WTC11 (cell line): ENCODE data around the gene EXOC3L4.

ENCODE experiments used
- ATF2 ChIP-seq: sonication (generic); formaldehyde crosslinking; IDR thresholded peaks from 2 replicates; pipeline ENCODE4 v1.8.1; 2022; ENCODE audit warnings: low read depth, missing genetic modification reagents, borderline replicate concordance
- CTCF ChIP-seq: fragments of 200-600 bp; IDR thresholded peaks from 2 replicates; pipeline ENCODE4 v1.8.0; 2022; ENCODE audit warnings: antibody characterized with exemption
- E2F5 ChIP-seq: sonication (generic); formaldehyde crosslinking; IDR thresholded peaks from 2 replicates; pipeline ENCODE4 v1.8.1; 2022; ENCODE audit warnings: mild to moderate bottlenecking, moderate library complexity, missing genetic modification reagents
- ELF4 ChIP-seq: sonication (generic); formaldehyde crosslinking; IDR thresholded peaks from 2 replicates; pipeline ENCODE4 v1.8.1; 2022; ENCODE audit warnings: low read depth, mild to moderate bottlenecking, moderate library complexity, missing genetic modification reagents
- ESRRA ChIP-seq: sonication (generic); formaldehyde crosslinking; IDR thresholded peaks from 2 replicates; pipeline ENCODE4 v1.8.1; 2022; ENCODE audit warnings: mild to moderate bottlenecking, missing genetic modification reagents, borderline replicate concordance
- FOXJ3 ChIP-seq: sonication (generic); formaldehyde crosslinking; IDR thresholded peaks from 2 replicates; pipeline ENCODE4 v1.9.0; 2021; ENCODE audit warnings: missing genetic modification reagents, mild to moderate bottlenecking, borderline replicate concordance
- GTF2I ChIP-seq: fragments of 250-450 bp; sonication (Bioruptor Pico); conservative IDR thresholded peaks from 2 replicates; pipeline ENCODE4 v1.4.0; 2021; ENCODE audit warnings: mild to moderate bottlenecking
- MAX ChIP-seq: sonication (generic); formaldehyde crosslinking; IDR thresholded peaks from 2 replicates; pipeline ENCODE4 v1.8.0; 2022; ENCODE audit warnings: mild to moderate bottlenecking, missing genetic modification reagents
- SP1 ChIP-seq: sonication (generic); formaldehyde crosslinking; conservative IDR thresholded peaks from 2 replicates; pipeline ENCODE4 v1.8.1; 2022; ENCODE audit warnings: missing genetic modification reagents
- USF2 ChIP-seq: sonication (generic); formaldehyde crosslinking; IDR thresholded peaks from 2 replicates; pipeline ENCODE4 v1.8.1; 2023; ENCODE audit warnings: mild to moderate bottlenecking, missing genetic modification reagents, moderate library complexity
- ZBTB43 ChIP-seq: sonication (generic); formaldehyde crosslinking; IDR thresholded peaks from 2 replicates; pipeline ENCODE4 v1.8.1; 2023; ENCODE audit warnings: mild to moderate bottlenecking, missing genetic modification reagents
- ZMAT4 ChIP-seq: fragments of 250-450 bp; sonication (Bioruptor Pico); IDR thresholded peaks from 2 replicates; pipeline ENCODE4 v1.9.0; 2021; ENCODE audit warnings: mild to moderate bottlenecking

- TF ChIP-seq ZBTB43 (no peak), CTCF (no peak), ELF4 (no peak), GTF2I (no peak), USF2 (no peak), ZMAT4 (CRISPR knock-in tag) (no peak), SP1 (CRISPR knock-in tag) (no peak), MAX (CRISPR knock-in tag) (no peak), ESRRA (CRISPR knock-in tag) (no peak), E2F5 (CRISPR knock-in tag) (no peak), ATF2 (CRISPR knock-in tag) (no peak), FOXJ3 (no peak)
Observed at GRCh38 chr14:103101257-103101962, 6.9 kb downstream of the EXOC3L4 start.
